Activated CD8-positive, alpha-beta memory T cell treated with anti-CD3 and anti-CD28 coated beads, Interleukin-2, amount 10 ng/mL, durations not matched to agents 7 days and 5 days (primary cell): ENCODE data around the gene SERHL2. TPM values are rescaled to one million over a fixed set of nuclear protein-coding genes. Genes with fewer than 3 reads are reported as not detected.
"Not testable (repeated sequence)": the region's sequence is repeated elsewhere in the genome, so short reads cannot be mapped to it uniquely, and the experiment has no call there.

Experiments used
- ATAC-seq: fragments of 150-1000 bp; cut with Tn5 transposase; one replicate; pipeline ENCODE4 v1.10.0; 2021; ENCODE audit warnings: moderate library complexity
- CTCF ChIA-PET: fragments of 350-600 bp; sonication (Branson Sonifier 250); formaldehyde crosslinking; loops from one replicate; lab custom pipeline; 2021; ENCODE audit warnings: antibody characterized with exemption; lab: Charles Lee
- DNase-seq: peaks from one replicate; pipeline ENCODE4 v3.0.0-alpha.2; 2020
- H3K27ac Mint-ChIP-seq: one replicate; pipeline ENCODE4 v1.8.0; 2021; ENCODE audit warnings: mild to moderate bottlenecking, mixed read lengths
- H3K27me3 Mint-ChIP-seq: one replicate; pipeline ENCODE4 v1.8.0; 2021; ENCODE audit warnings: mixed read lengths
- H3K36me3 Mint-ChIP-seq: one replicate; pipeline ENCODE4 v1.8.0; 2021; ENCODE audit warnings: mild to moderate bottlenecking, mixed read lengths
- H3K4me1 Mint-ChIP-seq: one replicate; pipeline ENCODE4 v1.8.0; 2021; ENCODE audit warnings: mixed read lengths
- H3K4me3 Mint-ChIP-seq: one replicate; pipeline ENCODE4 v1.8.0; 2021; ENCODE audit warnings: mild to moderate bottlenecking, moderate library complexity, mixed read lengths
- H3K9me3 Mint-ChIP-seq: one replicate; pipeline ENCODE4 v1.8.0; 2022; ENCODE audit warnings: low read depth, mixed read lengths
- total RNA-seq, 2 experiments: library from RNA; stranded (reverse); gene quantifications; one replicate each; pipeline ENCODE4 v1.2.3, GENCODE V29; 2021

The SERHL2 gene
- total RNA-seq, 2 experiments from 2014 or later = 1.4 to 3.5 TPM

DNA sequence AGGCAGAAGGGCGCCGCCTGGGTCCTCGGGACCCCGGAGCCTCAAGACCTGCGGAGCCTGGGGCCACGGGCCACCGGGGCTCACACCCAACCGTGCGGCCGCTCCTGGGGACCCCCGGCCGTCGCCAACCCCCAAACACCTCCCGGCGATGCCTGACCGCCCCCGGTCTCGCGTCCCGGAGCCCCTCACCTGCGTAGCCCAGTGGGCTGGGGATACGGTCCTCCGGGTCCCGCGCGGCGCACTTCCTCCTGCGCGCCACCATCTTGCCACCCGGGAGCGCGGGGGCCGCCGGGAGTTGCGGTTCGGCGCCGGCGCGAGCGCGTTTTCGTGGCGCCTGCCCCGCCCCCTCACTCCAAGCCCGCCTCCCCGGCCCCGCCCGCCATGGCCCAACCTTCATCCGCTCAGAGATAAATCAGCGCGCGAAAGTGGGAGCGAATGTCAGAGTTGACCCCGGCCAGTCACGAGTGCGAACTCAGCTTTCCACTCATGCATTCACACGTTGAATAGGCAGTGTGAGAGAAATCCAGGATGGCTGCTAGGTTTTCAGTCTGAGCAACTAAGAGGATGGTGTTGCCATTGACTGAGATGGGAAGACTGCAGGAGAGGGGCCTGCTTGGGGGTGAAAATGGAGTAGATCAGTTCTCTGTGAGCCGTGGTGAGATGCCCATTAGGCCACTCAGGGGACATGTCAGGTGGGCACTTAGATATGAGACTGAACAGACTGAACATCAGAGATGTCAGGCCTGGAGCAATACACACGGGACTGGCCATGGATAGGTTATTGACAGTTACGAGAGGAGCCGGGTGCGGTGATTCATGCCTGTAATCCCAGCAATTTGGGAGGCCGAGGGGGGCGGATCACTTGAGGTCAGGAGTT, 34.0 kb upstream of the SERHL2 start, which contains the start of gene RRP7A:
TSS of gene RRP7A (minus strand) at position 272 of the 877 bp plus-strand sequence. CDS start at position 262, 10 bp downstream.
- Mint-ChIP-seq H3K36me3 (peaks cover 14% of the 10 kb centered on the region), H3K4me1 (peaks cover 19% of the 10 kb centered on the region), H3K27me3 (no peaks in the 10 kb centered on the region), H3K4me3 (peak within 1 kb of the TSS; percentile 99), H3K27ac (peak within 1 kb of the TSS; percentile 95), H3K9me3 (no peaks in the 10 kb centered on the region)
- CTCF ChIA-PET = no interaction called here
- DNase-seq = peak; percentile 88
- peak; percentile 93 for ATAC-seq

DNA sequence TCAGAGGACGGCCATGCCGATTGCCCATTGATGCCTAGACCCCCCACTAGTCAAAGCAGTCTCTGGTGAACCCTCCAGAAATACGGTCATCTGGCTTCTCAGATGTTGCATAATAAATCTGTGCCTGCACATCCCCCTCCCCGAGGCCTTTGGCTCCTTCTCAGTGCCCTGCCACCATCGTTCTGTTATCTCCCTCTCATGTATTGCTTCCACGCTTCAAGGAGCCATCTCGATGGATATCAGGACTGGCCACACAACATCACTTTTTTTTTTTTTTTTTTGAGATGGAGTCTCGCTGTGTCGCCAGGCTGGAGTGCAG, 32.6 kb upstream of the SERHL2 start:
- peaks cover 2% of the 10 kb centered on the region for H3K27me3 Mint-ChIP-seq

DNA sequence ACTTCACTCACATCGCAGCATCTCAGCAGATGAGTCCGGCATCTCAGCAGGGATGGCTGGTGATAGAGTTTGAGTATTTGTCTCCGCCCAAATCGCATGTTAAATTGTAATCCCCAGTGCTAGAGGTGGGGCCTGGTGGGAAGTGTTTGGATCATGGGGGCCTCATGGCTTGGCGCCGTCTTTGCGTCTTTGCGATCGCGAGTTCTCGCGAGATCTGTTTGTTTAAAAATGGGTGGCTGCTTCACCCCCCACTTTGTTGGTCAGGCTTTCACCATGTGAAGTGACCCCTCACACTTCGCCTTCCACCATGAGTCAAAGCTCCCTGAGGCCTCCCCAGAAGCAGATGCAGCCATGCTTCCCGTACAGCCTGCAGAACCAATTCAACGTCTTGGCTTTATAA, 31.2 kb upstream of the SERHL2 start:
- peaks cover 4% of the 10 kb centered on the region for H3K36me3 Mint-ChIP-seq
- no peaks in the 10 kb centered on the region for H3K9me3 Mint-ChIP-seq
- H3K27me3 Mint-ChIP-seq = peaks cover 3% of the 10 kb centered on the region
- H3K4me1 Mint-ChIP-seq = peaks cover 14% of the 10 kb centered on the region
- no peak overlapping the region for H3K27ac Mint-ChIP-seq
- no peak overlapping the region for H3K4me3 Mint-ChIP-seq
- no peak for ATAC-seq
- CTCF ChIA-PET = no interaction called here
- no peak for DNase-seq

More for the DNA sequence above, 32.6 kb upstream of the SERHL2 start:
- CTCF ChIA-PET = no interaction called here
- no peak overlapping the region for H3K27ac Mint-ChIP-seq
- no peak overlapping the region for H3K4me3 Mint-ChIP-seq
- no peaks in the 10 kb centered on the region for H3K9me3 Mint-ChIP-seq
- DNase-seq = no peak
- H3K36me3 Mint-ChIP-seq = peaks cover 9% of the 10 kb centered on the region
- no peak for ATAC-seq
- peaks cover 19% of the 10 kb centered on the region for H3K4me1 Mint-ChIP-seq

DNA sequence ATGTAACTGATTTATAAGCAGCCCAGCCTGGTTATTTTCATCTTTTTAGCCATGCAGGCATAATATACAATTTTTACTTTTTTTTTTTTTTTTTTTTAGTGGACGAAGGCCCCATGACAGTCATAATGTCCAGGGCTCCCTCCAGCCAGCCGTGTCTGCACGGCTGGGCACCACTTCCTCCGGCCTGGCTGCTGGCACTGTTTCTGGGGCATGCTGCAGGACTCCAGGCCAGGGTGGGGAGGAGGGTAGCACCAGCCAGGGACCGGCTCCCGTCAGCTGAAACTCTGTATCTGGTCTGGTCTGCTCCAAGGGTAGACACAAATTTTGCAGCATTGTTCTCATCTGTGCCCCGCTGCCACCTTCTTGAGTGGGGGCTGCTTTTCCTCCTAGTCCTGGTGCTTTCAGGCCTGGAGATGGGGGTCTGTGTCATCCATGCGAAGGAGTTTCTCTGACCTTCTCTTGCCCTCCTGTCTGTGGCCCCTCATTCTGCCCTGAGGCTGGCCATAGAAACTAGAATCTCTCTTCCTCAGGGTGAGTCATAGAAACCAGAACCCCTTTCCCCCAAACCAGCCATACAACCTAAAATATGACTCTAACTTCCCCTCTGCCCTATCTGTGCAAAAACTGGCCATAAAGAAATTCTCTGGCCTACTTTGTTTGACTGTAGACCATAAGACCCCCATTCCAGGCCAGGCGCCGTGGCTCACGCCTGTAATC, 25.0 kb upstream of the SERHL2 start:
- Mint-ChIP-seq H3K27ac (no peak overlapping the region), H3K4me1 (peaks cover 10% of the 10 kb centered on the region), H3K4me3 (no peak overlapping the region), H3K36me3 (no peaks in the 10 kb centered on the region), H3K9me3 (no peaks in the 10 kb centered on the region), H3K27me3 (peaks cover 5% of the 10 kb centered on the region)
- DNase-seq (no peak), ATAC-seq (no peak)
- CTCF ChIA-PET = no interaction called here

DNA sequence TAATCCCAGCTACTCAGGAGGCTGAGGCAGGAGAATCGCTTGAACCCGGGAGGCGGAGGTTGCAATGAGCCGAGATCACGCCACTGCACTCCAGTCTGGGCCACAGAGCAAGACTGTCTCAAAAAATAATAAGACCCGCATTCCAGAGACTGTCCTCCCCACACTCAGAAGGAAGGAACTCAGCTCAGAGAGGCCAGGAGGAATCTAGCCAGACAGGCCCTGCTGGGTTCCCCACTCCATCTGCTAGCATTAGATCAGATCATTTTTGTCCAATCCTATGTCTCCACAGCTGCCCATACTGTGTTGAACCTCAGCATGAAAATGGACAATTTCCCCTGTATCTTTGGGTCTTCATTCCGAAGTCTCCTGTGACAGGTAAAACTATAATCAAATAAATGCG, 24.3 kb upstream of the SERHL2 start:
- H3K27me3 Mint-ChIP-seq, H3K36me3 Mint-ChIP-seq, CTCF ChIA-PET, ATAC-seq, H3K27ac Mint-ChIP-seq, H3K9me3 Mint-ChIP-seq, DNase-seq, H3K4me3 Mint-ChIP-seq: not testable (repeated sequence)
- H3K4me1 Mint-ChIP-seq = peaks cover 13% of the 10 kb centered on the region

DNA sequence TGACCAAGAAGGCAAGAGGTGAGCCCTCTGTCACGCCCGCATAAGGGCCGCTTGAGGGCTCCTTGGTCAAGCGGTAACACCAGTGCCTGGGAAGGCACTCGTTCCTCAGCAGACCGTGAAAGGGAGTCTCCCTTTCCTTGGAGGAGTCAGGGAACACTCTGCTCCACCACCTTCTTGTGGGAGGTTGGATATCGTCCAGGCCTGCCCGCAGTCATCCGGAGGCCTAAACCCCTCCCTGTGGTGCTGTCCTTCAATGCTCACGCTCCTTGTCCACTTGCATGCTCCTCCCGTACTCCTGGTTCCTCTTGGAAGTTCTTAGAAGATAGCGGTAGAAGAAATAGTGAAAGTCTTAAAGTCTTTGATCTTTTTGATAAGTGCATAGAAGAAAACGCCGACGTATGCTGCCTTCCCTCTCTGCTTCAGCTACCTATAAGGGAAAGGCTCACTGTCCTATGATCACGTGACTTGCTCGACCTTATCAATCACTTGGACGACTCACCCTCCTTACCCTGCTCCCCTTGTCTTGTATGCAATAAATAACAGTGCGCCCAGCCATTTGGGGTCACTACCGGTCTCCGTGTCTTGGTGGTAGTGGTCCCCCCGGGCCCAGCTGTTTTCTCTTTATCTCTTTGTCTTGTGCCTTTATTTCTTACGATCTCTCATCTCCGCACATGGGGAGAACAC, 22.2 kb upstream of the SERHL2 start:
- Mint-ChIP-seq H3K4me1 (peaks cover 14% of the 10 kb centered on the region), H3K27ac (peak overlapping the region; percentile 61)
- not testable (repeated sequence) for ATAC-seq, H3K9me3 Mint-ChIP-seq, H3K36me3 Mint-ChIP-seq, H3K4me3 Mint-ChIP-seq, H3K27me3 Mint-ChIP-seq, DNase-seq
- CTCF ChIA-PET = interaction anchor here (0.6 kb wide), 1 partner anchor 45 kb away, joined by 3 read pairs; no protein-coding TSS in a partner anchor

DNA sequence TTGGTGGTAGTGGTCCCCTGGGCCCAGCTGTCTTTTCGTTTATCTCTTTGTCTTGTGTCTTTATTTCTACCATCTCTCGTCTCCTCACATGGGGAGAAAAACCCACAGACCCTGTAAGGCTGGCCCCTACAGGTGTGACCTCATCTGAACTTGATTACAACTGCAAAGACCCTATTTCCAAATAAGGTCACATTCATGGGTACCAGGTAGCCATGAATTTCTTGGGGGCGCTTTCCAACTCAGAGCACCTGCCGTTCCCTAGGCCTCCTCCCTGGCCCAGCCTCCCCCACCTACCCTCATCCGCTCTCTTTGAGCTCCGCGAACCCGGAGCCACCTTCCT, 20.1 kb upstream of the SERHL2 start:
- CTCF ChIA-PET = interaction anchor here (1.1 to 3.0 kb wide), 4 partner anchors 10 to 18 kb away, joined by 3 to 13 read pairs (median 5); no protein-coding TSS in a partner anchor
- Mint-ChIP-seq H3K4me1 (peaks cover 27% of the 10 kb centered on the region), H3K36me3 (no peaks in the 10 kb centered on the region), H3K9me3 (no peaks in the 10 kb centered on the region), H3K4me3 (peak overlapping the region; percentile 79), H3K27ac (peak overlapping the region; percentile 94), H3K27me3 (peaks cover 3% of the 10 kb centered on the region)
- DNase-seq (no peak), ATAC-seq (peak; percentile 25)

DNA sequence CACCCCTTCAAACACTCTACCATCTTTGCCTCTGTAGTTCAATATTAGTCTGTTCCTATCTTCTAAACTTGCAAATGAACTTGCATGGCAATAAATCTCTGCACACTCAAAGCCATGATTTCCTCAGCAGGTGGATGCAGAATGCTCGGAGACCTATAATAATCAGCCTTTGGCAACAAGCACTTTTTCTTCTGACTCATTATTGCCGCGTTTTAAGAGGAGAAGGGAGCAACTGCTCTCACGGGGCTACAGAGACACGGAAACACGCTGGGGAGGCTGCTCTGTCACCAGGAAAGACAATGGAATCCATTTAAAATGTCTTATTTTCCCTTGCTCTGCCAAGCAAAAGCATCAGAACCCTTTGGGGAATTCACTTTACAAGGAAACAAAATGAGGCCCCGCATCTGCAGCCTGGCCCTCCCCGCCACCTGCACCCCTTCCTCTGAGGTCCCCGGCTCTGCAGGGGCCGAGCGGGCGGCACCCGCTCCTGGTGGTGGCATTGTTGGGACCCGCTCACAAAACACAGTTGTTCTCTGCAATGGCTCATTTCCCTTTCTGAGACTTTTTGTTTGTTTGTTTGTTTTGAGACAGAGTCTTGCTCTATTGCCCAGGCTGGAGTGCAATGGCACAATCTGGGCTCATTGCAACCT, 18.5 kb upstream of the SERHL2 start:
- CTCF ChIA-PET = interaction anchor here (3.0 kb wide), 1 partner anchor 17 kb away, joined by 13 read pairs; no protein-coding TSS in a partner anchor
- not testable (repeated sequence) for H3K27ac Mint-ChIP-seq, H3K4me3 Mint-ChIP-seq, H3K27me3 Mint-ChIP-seq, ATAC-seq, H3K9me3 Mint-ChIP-seq, H3K36me3 Mint-ChIP-seq, DNase-seq
- H3K4me1 Mint-ChIP-seq = peaks cover 32% of the 10 kb centered on the region

DNA sequence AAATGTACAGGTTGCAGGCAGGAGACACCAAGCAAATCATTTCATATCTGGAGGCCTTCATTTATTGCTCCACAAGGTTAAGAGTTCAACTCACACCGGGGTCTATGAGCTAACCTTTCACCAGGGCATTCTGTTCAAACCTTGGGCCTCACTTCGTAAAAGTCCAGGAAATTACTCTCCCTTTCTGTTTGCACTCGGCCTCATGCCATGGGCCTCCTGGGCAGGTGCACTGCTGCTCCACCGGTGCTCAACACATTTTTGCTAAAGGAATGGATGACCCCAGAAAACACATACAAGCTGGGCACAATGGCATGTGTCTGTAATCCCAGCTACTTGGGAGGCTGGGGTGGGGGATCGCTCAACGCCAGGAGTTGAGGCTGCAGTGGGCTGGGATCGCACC, 17.6 kb upstream of the SERHL2 start:
- peaks cover 3% of the 10 kb centered on the region for H3K27me3 Mint-ChIP-seq
- H3K9me3 Mint-ChIP-seq = no peaks in the 10 kb centered on the region
- peaks cover 32% of the 10 kb centered on the region for H3K4me1 Mint-ChIP-seq
- no peaks in the 10 kb centered on the region for H3K36me3 Mint-ChIP-seq
- CTCF ChIA-PET = interaction anchor here (1.1 kb wide), 1 partner anchor 16 kb away, joined by 3 read pairs; no protein-coding TSS in a partner anchor
- H3K27ac Mint-ChIP-seq = no peak overlapping the region
- no peak overlapping the region for H3K4me3 Mint-ChIP-seq
- ATAC-seq (no peak), DNase-seq (no peak)

DNA sequence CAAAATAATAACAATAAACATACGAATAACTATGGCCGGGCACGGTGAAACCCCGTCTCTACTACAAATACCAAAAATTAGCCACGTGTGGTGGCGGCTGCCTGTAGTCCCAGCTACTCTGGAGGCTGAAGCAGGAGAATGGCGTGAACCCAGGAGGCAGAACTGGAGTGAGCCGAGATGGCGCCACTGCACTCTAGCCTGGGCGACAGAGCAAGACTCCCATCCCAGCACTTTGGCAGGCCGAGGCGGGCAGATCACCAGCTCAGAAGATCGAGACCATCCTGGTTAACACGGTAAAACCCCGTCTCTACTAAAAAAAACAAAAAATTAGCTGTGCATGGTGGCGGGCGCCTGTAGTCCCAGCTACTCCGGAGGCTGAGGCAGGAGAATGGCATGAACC, 17.1 kb upstream of the SERHL2 start:
- not testable (repeated sequence) for H3K27ac Mint-ChIP-seq, H3K27me3 Mint-ChIP-seq, H3K9me3 Mint-ChIP-seq, H3K36me3 Mint-ChIP-seq, H3K4me3 Mint-ChIP-seq, ATAC-seq, DNase-seq
- CTCF ChIA-PET = interaction anchor here (1.1 kb wide), 1 partner anchor 15 kb away, joined by 3 read pairs; no protein-coding TSS in a partner anchor
- H3K4me1 Mint-ChIP-seq = peaks cover 32% of the 10 kb centered on the region

DNA sequence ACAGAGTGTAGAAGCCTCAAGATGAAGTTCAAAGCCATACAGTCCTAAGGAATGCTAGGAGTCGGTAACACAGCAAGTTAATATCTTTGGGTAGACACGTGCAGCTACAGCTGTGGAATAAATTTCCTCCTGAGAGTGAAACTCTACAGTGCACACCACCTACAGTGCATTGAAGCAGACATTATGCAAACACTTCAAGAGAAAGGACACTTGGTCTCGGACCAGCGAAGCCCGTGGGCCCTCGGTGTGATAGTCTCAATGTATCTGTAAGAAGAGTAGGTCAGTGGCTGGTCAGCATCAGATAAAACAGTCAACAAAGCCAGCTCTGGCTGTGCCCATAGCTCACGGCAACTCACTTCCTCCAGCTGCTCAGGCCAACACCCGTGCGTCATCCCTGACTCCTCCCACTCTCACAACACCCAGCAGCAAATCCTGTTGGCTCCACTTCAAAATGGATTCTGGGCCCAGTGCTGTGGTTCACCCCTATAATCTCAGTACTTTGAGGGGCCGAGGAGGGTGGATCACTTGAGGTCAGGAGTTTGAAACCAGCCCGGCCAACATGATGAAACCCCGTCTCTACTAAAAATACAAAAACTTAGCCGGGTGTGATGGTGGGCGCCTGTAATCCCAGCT, 16.4 kb upstream of the SERHL2 start:
- peak overlapping the region; percentile 47 for H3K27ac Mint-ChIP-seq
- H3K9me3 Mint-ChIP-seq, H3K36me3 Mint-ChIP-seq, DNase-seq, H3K4me3 Mint-ChIP-seq, H3K27me3 Mint-ChIP-seq: not testable (repeated sequence)
- CTCF ChIA-PET = interaction anchor here (1.2 kb wide), 1 partner anchor 13 kb away, joined by 3 read pairs; no protein-coding TSS in a partner anchor
- H3K4me1 Mint-ChIP-seq = peaks cover 31% of the 10 kb centered on the region
- peak; percentile 68 for ATAC-seq

DNA sequence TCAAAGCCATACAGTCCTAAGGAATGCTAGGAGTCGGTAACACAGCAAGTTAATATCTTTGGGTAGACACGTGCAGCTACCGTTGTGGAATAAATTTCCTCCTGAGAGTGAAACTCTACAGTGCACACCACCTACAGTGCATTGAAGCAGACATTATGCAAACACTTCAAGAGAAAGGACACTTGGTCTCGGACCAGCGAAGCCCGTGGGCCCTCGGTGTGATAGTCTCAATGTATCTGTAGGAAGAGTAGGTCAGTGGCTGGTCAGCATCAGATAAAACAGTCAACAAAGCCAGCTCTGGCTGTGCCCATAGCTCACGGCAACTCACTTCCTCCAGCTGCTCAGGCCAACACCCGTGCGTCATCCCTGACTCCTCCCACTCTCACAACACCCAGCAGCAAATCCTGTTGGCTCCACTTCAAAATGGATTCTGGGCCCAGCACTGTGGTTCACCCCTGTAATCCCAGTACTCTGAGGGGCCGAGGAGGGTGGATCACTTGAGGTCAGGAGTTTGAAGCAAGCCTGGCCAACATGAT, 14.5 kb upstream of the SERHL2 start:
- DNase-seq, H3K36me3 Mint-ChIP-seq: not testable (repeated sequence)
- peak overlapping the region; percentile 56 for H3K27ac Mint-ChIP-seq

More for the DNA sequence above, 14.5 kb upstream of the SERHL2 start:
- peak; percentile 78 for ATAC-seq
- CTCF ChIA-PET = interaction anchor here (0.6 to 0.7 kb wide), 2 partner anchors 35 to 873 kb away, joined by 3 read pairs; no protein-coding TSS in a partner anchor
- not testable (repeated sequence) for H3K9me3 Mint-ChIP-seq, H3K27me3 Mint-ChIP-seq, H3K4me3 Mint-ChIP-seq
- peaks cover 20% of the 10 kb centered on the region for H3K4me1 Mint-ChIP-seq
